Heart left ventricle (tissue), 13 donors: ENCODE measurements around the gene NXPE3.

Experiments
- POLR2A ChIP-seq, 2 donors: fragments of 450-650 bp; IDR thresholded peaks; one replicate each; pipeline ENCODE4 v1.6.1; 2017; ENCODE audit warnings: antibody characterized with exemption in 2 of 2, mild to moderate bottlenecking in 2 of 2, moderate library complexity in 2 of 2
- TF ChIP-seq, protein P1 (sequence below), 12 donors: fragments of 200-600 bp; sonication (generic) in 4 of 12; IDR thresholded peaks; one replicate each; pipeline versions ENCODE4 v1.5.0 to v1.8.0; 2018 to 2022; ENCODE audit warnings: antibody characterized with exemption in 12 of 12, mild to moderate bottlenecking in 5 of 12
- donor health status: ischemic (EF 13 %, LVEDD 7.1; RV severe dilation, severe dysfunction).
- donor health status: DM: no; HTN: yes; CAD: no.
- donor health status: DM: no; HTN: no; CAD: no.
- donor health status: ischemic (EF 25% LVEDD 6.9; RV normal size, moderate dysfunction).
- donor health status: ischemic (EF 25% LVEDD 5.7; RV mildly dilated, moderate dysfunction).
- donor health status: ischemic (EF 35%, LVEDD 5.7; RV mildly dilated, moderate dysfunction).
- donor health status: nonischemic (EF 11% LVEDD 7.7; RV severe dilation, severe dysfunction).
- donor health status: DM: yes; HTN: yes; CAD: no.
- donor health status: PGD.
- donor health status: ischemic (EF 29% LVEDD 5.4; RV normal size, mild dysfunction).
- donor health status: nonischemic (EF 23%, LVEDD 6.1; RV moderate dilation, normal function).

DNA sequence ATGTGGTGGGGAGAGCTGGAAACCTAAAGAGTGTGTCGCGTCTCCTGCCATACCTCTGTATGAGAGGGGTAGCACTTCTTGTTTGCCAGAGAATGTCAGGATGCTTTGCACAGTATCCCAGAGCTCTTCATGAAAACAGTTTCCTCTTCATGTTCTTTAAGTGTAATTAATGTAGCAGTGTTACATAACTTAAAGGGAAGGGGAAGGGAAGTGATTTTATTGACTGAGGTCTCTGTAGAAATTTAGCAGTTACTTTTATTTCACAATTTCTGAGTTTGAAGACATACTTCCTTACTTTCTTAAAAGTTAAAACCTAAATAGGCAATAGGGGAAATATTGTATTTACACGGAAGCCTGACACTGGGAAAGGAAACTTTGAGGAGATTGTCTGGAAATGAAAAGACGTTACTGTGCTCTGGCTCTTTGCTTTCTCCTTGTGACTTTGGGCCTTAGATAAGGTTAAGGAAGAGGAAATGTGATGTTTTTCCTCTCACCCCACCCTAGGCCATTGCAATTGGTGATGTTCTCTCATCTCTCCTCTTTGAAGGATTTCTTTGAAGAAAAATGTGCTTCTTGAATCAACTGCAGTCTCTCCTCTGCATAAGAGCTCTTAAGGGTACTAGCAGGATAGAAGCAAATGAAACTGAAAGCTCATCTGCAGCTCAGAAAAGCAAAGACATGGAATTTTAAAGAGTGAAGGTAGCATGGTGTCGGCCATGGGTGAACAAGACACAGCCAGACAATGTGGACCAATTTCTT is 6.0 kb downstream of the NXPE3 start:
- TF ChIP-seq, protein P1, sequence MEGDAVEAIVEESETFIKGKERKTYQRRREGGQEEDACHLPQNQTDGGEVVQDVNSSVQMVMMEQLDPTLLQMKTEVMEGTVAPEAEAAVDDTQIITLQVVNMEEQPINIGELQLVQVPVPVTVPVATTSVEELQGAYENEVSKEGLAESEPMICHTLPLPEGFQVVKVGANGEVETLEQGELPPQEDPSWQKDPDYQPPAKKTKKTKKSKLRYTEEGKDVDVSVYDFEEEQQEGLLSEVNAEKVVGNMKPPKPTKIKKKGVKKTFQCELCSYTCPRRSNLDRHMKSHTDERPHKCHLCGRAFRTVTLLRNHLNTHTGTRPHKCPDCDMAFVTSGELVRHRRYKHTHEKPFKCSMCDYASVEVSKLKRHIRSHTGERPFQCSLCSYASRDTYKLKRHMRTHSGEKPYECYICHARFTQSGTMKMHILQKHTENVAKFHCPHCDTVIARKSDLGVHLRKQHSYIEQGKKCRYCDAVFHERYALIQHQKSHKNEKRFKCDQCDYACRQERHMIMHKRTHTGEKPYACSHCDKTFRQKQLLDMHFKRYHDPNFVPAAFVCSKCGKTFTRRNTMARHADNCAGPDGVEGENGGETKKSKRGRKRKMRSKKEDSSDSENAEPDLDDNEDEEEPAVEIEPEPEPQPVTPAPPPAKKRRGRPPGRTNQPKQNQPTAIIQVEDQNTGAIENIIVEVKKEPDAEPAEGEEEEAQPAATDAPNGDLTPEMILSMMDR (IDR thresholded peaks at IDR 0.05), result no peak
- no peak for TF ChIP-seq POLR2A (IDR thresholded peaks at IDR 0.05)
